Adrenal gland (tissue), 12 donors: Measurements from ENCODE around the gene CCDC160. TPM values are rescaled to one million over a fixed set of nuclear protein-coding genes. Genes with fewer than 3 reads are reported as not detected.

Experiments used
- DNase-seq, 7 donors: peaks; one replicate each; pipeline ENCODE4 v3.0.0-alpha.2; 2019 to 2020
- H3K27ac ChIP-seq, 5 donors: fragments of 200-600 bp; sonication (generic) in 4 of 5; 1 replicate in 3 of 5; 2 replicates in 2 of 5; pipeline versions ENCODE4 v1.5.1 to v1.8.0; 2016 to 2020; ENCODE audit warnings: mild to moderate bottlenecking in 1 of 5
- H3K27me3 ChIP-seq: fragments of 200-600 bp; 2 replicates; pipeline ENCODE4 v1.8.0; 2021
- H3K36me3 ChIP-seq, 2 donors: fragments of 200-600 bp; replicated peaks in 1 of 2; 1 replicate in 1 of 2; 2 replicates in 1 of 2; pipeline versions ENCODE4 v1.5.1 to v1.8.0; 2018 to 2022
- H3K4me1 ChIP-seq, 2 donors: fragments of 200-600 bp; replicated peaks in 1 of 2; 1 replicate in 1 of 2; 2 replicates in 1 of 2; pipeline versions ENCODE4 v1.5.1 to v1.8.0; 2018 to 2021
- H3K4me3 ChIP-seq, 4 donors: fragments of 200-600 bp; sonication (generic) in 3 of 4; one replicate each; pipeline ENCODE4 v1.5.1; 2016 to 2018
- H3K9me3 ChIP-seq, 3 donors: fragments of 200-600 bp; sonication (generic) in 1 of 3; replicated peaks in 1 of 3; 1 replicate in 2 of 3; 2 replicates in 1 of 3; pipeline versions ENCODE4 v1.5.1 to v1.8.0; 2016 to 2021
- POLR2A ChIP-seq, 2 donors: fragments of 450-650 bp; IDR thresholded peaks; one replicate each; pipeline ENCODE4 v1.6.1; 2017; ENCODE audit warnings: antibody characterized with exemption in 2 of 2, mild to moderate bottlenecking in 2 of 2, moderate library complexity in 1 of 2
- WGBS, 4 donors: extraction: QIAGEN DNeasy Blood & Tissue Kit in 2 of 4; methylation state at CpG; one replicate each; pipeline versions ENCODE4 v1.1.5 to v1.1.7; 2013 to 2017; 5-methylcytosine and 5-hydroxymethylcytosine counted together
- intact Hi-C, 2 donors: fragments of 100-400 bp; cut with DNase I; formaldehyde crosslinking; loops; one replicate each; pipeline versions ENCODE4 v1.14.1 to v1.15.0; 2022 to 2023
- polyA plus RNA-seq, 3 donors: library from polyadenylated mRNA; stranded (reverse); fragments of 200-250 nt in 2 of 3; fragments of 350-450 nt in 1 of 3; fragmentation: Illumina TruSeq in 1 of 3; extraction: RNeasy Lipid Tissue Mini Kit (QIAGEN cat#74804) in 1 of 3; gene quantifications; one replicate each; pipeline ENCODE4 v1.2.3, GENCODE V29; 2013 to 2014
- total RNA-seq, 9 donors: library from RNA; depleted of rRNA in 4 of 9; stranded (reverse); fragments of >200 nt in 4 of 9; fragments of 120-200 nt in 1 of 9; fragmentation: NEBNext Ultra II Directional in 1 of 9; extraction: Animal tissue kit (Norgen Biotek cat#: 25700) in 1 of 9; gene quantifications; one replicate each; pipeline versions ENCODE4 v1.1.0 to v1.2.4, GENCODE V29; 2013 to 2023
- TF ChIP-seq, protein P1 (sequence below), 6 experiments: fragments of 450-650 bp in 4 of 6; fragments of 200-600 bp in 2 of 6; sonication (generic) in 1 of 6; IDR thresholded peaks; 1 replicate in 5 of 6; 2 replicates in 1 of 6; pipeline versions ENCODE4 v1.5.1 to v1.8.0; 2016 to 2021; ENCODE audit warnings: antibody characterized with exemption in 6 of 6, mild to moderate bottlenecking in 2 of 6, moderate library complexity in 1 of 6
- donor health status: healthy with polysubstance abuse.
- donor health status: Bipolar disorder and iron deficiency.
- donor health status: DM: yes; HTN: yes; CAD: no.
- donor health status: DM: no; HTN: no; CAD: no.
- donor health status: DM: no; HTN: no; CAD: no.
- donor health status: DM: yes; HTN: yes; CAD: no.

The CCDC160 gene
- total and polyA plus RNA-seq, 12 donors, result 0.07 to 0.41 (median 0.11) TPM; not detected in 8

DNA sequence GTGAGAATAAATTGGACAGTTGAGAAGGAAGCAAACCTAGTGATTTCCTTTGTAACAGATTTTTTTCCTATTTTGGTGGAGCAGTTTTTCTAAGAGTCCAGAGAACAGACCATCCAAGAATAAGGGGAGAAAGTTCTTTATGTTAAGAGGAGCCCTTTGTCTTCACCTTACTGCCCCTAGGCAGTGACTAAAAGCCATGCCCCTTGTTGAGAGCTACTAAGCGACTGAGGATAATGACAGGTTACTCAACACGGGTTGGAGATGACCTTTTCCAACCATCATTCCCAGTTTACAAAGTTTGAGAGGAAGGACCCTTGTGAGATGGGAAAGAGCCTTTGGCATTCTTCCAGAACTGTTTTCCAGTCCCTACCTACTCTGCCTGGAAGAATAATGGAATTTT, 3.2 kb downstream of the CCDC160 start:
- intact Hi-C loops, result no loop called here
- Histone ChIP-seq H3K4me3 (no peak overlapping the region), H3K27me3 (peaks cover 40% of the 10 kb centered on the region), H3K27ac (no peak overlapping the region), H3K36me3 (no peaks in the 10 kb centered on the region), H3K4me1 (no peaks in the 10 kb centered on the region), H3K9me3 (no peaks in the 10 kb centered on the region)
- TF ChIP-seq POLR2A (IDR thresholded peaks at IDR 0.05), result no peak
- TF ChIP-seq, protein P1, sequence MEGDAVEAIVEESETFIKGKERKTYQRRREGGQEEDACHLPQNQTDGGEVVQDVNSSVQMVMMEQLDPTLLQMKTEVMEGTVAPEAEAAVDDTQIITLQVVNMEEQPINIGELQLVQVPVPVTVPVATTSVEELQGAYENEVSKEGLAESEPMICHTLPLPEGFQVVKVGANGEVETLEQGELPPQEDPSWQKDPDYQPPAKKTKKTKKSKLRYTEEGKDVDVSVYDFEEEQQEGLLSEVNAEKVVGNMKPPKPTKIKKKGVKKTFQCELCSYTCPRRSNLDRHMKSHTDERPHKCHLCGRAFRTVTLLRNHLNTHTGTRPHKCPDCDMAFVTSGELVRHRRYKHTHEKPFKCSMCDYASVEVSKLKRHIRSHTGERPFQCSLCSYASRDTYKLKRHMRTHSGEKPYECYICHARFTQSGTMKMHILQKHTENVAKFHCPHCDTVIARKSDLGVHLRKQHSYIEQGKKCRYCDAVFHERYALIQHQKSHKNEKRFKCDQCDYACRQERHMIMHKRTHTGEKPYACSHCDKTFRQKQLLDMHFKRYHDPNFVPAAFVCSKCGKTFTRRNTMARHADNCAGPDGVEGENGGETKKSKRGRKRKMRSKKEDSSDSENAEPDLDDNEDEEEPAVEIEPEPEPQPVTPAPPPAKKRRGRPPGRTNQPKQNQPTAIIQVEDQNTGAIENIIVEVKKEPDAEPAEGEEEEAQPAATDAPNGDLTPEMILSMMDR (IDR thresholded peaks at IDR 0.05), result no peak
- no peak for DNase-seq
- 31 to 83% (median 46%) methylated on average over 2 of the region's 2 CpGs for WGBS, 4 donors

DNA sequence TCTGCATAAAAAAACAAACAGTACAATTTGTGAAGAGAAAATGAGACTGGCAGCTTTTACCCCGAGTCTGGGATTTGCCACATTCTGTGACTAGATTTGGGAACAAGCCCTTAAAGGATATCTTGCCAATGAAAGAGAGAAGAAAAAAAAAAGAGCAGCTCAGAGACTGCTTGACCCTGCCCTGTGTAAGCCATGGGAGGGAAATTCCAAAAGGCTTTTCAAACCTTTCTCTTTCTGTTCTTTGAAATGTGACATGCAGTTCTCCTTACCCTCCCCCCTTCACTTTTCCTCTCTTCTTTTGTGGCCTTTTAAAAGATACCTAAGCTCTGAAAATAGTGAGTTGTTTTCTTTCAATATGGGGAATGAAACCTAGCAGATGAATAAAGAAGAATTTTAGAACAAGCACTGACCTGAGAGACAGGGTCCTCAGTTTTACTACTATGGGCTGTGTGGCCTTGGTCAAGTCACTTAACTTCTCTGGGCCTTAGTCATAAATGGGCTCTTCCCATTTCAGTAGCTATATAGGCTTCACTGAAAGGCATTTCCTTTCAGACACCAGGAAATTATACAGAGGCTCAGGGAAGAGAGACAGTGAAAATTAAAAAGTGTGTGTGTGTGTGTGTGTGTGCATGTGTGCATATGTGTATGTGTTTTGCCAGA, 5.1 kb downstream of the CCDC160 start:
- TF ChIP-seq, protein P1 (IDR thresholded peaks at IDR 0.05), result no peak
- no peak for TF ChIP-seq POLR2A (IDR thresholded peaks at IDR 0.05)
- Histone ChIP-seq H3K4me1 (no peaks in the 10 kb centered on the region), H3K27ac (no peak overlapping the region), H3K36me3 (no peaks in the 10 kb centered on the region), H3K9me3 (no peaks in the 10 kb centered on the region), H3K27me3 (peaks cover 29% of the 10 kb centered on the region), H3K4me3 (no peak overlapping the region)
- DNase-seq, result no peak
- intact Hi-C loops, result no loop called here
- WGBS, 4 donors, result 48 to 60% (median 53%) methylated on average over 1 of the region's 1 CpG

DNA sequence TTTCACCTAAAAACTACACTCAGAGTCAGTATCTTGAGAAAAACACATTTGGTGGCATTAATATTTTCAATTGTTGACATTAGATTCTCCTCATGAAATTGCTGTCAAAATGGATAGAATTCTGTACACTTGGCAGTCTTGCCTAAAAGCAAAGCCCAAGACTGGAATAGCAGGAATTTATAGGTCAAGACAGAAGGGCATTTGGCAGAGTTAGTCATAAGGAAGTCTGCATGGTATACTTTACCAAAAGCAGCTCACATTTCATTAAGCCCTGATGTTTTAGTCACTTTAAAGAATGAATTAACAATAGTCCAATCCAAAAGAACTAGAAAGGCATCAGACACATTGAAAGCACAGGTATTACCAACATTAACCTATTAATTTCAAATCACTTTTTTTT, 7.1 kb downstream of the CCDC160 start:
- Histone ChIP-seq H3K4me1 (no peaks in the 10 kb centered on the region), H3K27me3 (peaks cover 18% of the 10 kb centered on the region), H3K36me3 (no peaks in the 10 kb centered on the region), H3K9me3 (no peaks in the 10 kb centered on the region), H3K4me3 (no peak overlapping the region), H3K27ac (no peak overlapping the region)
- TF ChIP-seq, protein P1 (IDR thresholded peaks at IDR 0.05), result no peak
- TF ChIP-seq POLR2A (IDR thresholded peaks at IDR 0.05), result no peak
- intact Hi-C loops, result no loop called here
- DNase-seq, result no peak

DNA sequence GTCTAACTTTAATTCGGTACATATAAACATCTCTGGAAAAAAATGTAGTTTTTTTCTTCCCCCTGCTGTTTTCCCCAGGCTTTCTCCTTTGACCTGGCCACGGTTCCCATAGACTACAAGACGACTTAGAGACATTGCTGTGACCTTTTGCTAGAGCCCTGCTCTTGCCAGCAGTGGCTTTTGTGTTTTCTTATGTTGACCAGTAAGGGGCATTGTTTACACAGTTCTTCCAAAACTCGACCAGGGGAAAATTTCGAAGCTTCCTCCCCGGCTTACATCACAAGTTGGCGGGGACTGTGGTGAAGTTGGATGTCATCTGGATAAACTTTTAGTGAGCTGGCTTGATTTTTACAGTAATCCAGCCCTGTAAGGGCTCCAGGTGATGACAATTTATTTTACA, 9.3 kb downstream of the CCDC160 start:
- H3K27ac ChIP-seq, result no peak overlapping the region
- intact Hi-C loops, result no loop called here
- H3K4me3 ChIP-seq, result no peak overlapping the region
- no peak for TF ChIP-seq POLR2A (IDR thresholded peaks at IDR 0.05)
- TF ChIP-seq, protein P1 (IDR thresholded peaks at IDR 0.05), result no peak
- H3K9me3 ChIP-seq, result no peaks in the 10 kb centered on the region
- 24 to 38% (median 30%) methylated on average over 7 of the region's 7 CpGs for WGBS, 4 donors
- peaks cover 8% of the 10 kb centered on the region for H3K27me3 ChIP-seq
- H3K36me3 ChIP-seq, result no peaks in the 10 kb centered on the region
- H3K4me1 ChIP-seq, result no peaks in the 10 kb centered on the region
- DNase-seq, result peak in 6 of 7 donors; percentile 18 to 45 (median 23)
